Gastroesophageal sphincter (tissue), 4 donors: Measurements from ENCODE around the gene BLTP3B. TPM values are rescaled to one million over a fixed set of nuclear protein-coding genes. Genes with fewer than 3 reads are reported as not detected.

Source experiments
- ATAC-seq: fragments of 150-250 bp; one replicate; pipeline ENCODE4 v1.9.1; 2016; ENCODE audit warnings: mild to moderate bottlenecking, moderate library complexity
- H3K27ac ChIP-seq, 4 donors: fragments of 200-600 bp; sonication (generic) in 3 of 4; 1 replicate in 3 of 4; 2 replicates in 1 of 4; pipeline ENCODE4 v1.5.1; 2016 to 2019
- H3K27me3 ChIP-seq: fragments of 200-600 bp; sonication (generic); one replicate; pipeline ENCODE4 v1.5.1; 2019
- H3K36me3 ChIP-seq, 2 donors: fragments of 200-600 bp; sonication (generic); one replicate each; pipeline ENCODE4 v1.5.1; 2019; ENCODE audit warnings: control low read depth in 1 of 2
- H3K4me1 ChIP-seq, 3 donors: fragments of 200-600 bp; sonication (generic); 1 replicate in 2 of 3; 2 replicates in 1 of 3; pipeline ENCODE4 v1.5.1; 2016 to 2019; ENCODE audit warnings: control low read depth in 2 of 3
- H3K4me3 ChIP-seq, 2 donors: fragments of 200-600 bp; sonication (generic); one replicate each; pipeline ENCODE4 v1.5.1; 2019; ENCODE audit warnings: mild to moderate bottlenecking in 1 of 2, moderate library complexity in 1 of 2
- H3K9me3 ChIP-seq, 3 donors: fragments of 200-600 bp; sonication (generic); one replicate each; pipeline ENCODE4 v1.5.1; 2017 to 2019; ENCODE audit warnings: control low read depth in 2 of 3
- EP300 ChIP-seq: sonication (generic); formaldehyde crosslinking; IDR thresholded peaks from one replicate; pipeline ENCODE4 v1.6.1; 2017; ENCODE audit warnings: antibody characterized with exemption, mild to moderate bottlenecking
- POLR2A ChIP-seq, 2 donors: fragments of 450-650 bp; IDR thresholded peaks; one replicate each; pipeline ENCODE4 v1.6.1; 2017; ENCODE audit warnings: antibody characterized with exemption in 2 of 2, mild to moderate bottlenecking in 2 of 2, moderate library complexity in 1 of 2
- POLR2AphosphoS5 ChIP-seq: sonication (generic); formaldehyde crosslinking; IDR thresholded peaks from one replicate; pipeline ENCODE4 v1.6.1; 2017; ENCODE audit warnings: antibody characterized with exemption
- WGBS, 2 donors: methylation state at CpG; one replicate each; pipeline ENCODE4 v1.1.5; 2018; ENCODE audit warnings: low coverage in 1 of 2; 5-methylcytosine and 5-hydroxymethylcytosine counted together
- total RNA-seq, 4 donors: library from RNA; depleted of rRNA; stranded (reverse); fragments of >200 nt; gene quantifications; one replicate each; pipeline ENCODE4 v1.1.0, GENCODE V29; 2016
- TF ChIP-seq, protein P1 (sequence below), 4 experiments: fragments of 200-600 bp in 2 of 4; fragments of 450-650 bp in 2 of 4; sonication (generic) in 1 of 4; IDR thresholded peaks; one replicate each; pipeline ENCODE4 v1.5.1; 2017 to 2019; ENCODE audit warnings: antibody characterized with exemption in 4 of 4, mild to moderate bottlenecking in 2 of 4, moderate library complexity in 2 of 4

BLTP3B gene
- total RNA-seq, 4 donors from 2014 or later = 41.4 to 59.0 (median 45.0) TPM

DNA sequence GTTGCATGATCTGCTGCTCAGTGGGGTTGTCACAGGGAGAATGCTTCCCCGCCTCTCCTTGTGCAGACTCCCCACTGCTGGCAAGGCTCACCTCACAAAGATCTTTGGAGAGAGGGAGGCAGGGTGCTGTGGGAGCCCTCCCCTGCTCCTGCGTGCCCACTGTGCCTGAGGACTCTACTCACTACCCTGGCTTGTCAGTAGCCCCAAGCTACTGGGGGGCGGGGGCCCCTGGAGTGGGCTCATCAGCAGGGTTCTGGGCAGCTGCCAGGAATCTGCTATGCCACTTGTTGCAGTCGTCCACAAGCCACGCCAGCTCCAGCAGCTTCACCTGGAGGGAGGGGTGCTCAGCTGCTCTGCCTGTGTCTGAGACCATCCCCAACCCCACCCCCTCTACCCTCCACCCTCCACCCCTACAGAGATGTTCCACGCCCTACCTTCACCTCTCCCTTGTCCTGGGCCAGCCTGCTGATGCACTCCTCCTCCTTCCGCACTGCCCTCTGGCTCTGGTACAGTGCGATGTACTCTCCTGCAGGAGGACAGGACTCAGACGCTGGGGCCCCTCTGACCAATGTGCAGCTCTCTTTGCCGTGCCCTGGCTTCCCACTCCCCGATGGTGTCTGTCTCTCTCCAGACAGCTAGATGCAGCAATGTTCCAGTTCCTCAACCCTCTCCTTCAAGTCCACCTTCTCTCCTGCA lies 14.2 kb upstream of the BLTP3B start:
- Histone ChIP-seq H3K4me1 (no peaks in the 10 kb centered on the region), H3K27ac (no peak overlapping the region), H3K36me3 (no peaks in the 10 kb centered on the region), H3K27me3 (no peaks in the 10 kb centered on the region), H3K9me3 (no peaks in the 10 kb centered on the region), H3K4me3 (no peak overlapping the region)
- no peak for ATAC-seq
- TF ChIP-seq POLR2A (IDR thresholded peaks at IDR 0.05) (no peak), POLR2AphosphoS5 (no peak), EP300 (no peak)
- TF ChIP-seq, protein P1, sequence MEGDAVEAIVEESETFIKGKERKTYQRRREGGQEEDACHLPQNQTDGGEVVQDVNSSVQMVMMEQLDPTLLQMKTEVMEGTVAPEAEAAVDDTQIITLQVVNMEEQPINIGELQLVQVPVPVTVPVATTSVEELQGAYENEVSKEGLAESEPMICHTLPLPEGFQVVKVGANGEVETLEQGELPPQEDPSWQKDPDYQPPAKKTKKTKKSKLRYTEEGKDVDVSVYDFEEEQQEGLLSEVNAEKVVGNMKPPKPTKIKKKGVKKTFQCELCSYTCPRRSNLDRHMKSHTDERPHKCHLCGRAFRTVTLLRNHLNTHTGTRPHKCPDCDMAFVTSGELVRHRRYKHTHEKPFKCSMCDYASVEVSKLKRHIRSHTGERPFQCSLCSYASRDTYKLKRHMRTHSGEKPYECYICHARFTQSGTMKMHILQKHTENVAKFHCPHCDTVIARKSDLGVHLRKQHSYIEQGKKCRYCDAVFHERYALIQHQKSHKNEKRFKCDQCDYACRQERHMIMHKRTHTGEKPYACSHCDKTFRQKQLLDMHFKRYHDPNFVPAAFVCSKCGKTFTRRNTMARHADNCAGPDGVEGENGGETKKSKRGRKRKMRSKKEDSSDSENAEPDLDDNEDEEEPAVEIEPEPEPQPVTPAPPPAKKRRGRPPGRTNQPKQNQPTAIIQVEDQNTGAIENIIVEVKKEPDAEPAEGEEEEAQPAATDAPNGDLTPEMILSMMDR (IDR thresholded peaks at IDR 0.05) = no peak
- WGBS, 2 donors = 73 to 90% methylated on average over 3 to 5 of the region's 11 CpGs

DNA sequence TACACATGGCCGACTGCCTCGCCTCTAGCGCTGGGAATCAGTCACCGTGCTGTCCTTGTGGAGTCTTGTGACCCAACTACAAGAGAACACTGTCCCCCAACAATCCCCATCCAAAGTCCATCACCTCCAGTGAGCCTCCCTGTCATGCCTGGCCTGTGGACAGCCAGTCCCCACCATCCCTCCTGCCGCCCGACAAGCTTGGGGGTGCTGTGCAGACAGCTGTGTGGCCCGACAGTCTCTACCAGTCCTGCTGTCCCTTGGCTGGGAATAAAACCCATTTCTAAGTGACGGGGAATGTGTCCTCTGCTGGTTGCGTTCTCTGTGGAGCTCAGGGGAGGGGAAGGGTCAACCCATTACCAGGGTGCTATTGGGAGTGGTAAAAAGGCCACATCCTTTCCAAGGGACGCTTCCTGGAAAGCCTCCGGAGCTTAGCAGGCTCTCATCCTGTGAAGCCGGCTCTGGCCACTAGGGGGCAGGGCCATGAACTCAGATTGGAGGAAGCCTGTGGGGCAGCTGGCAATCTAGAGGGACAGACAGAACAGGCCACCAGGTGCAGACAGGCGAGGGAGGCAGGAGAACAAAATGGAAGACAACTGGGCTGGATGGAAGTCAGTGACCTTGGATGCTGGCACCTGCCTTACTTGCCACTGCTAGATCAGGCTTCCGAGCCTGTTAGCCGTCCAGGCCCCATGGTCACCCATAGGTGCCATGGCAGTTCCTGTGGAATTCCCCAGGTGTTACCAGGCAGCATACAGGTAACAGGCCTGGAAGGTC lies 12.0 kb upstream of the BLTP3B start:
- Histone ChIP-seq H3K9me3 (no peaks in the 10 kb centered on the region), H3K4me1 (no peaks in the 10 kb centered on the region), H3K27ac (no peak overlapping the region), H3K27me3 (no peaks in the 10 kb centered on the region), H3K36me3 (no peaks in the 10 kb centered on the region), H3K4me3 (no peak overlapping the region)
- TF ChIP-seq POLR2A (IDR thresholded peaks at IDR 0.05) = no peak
- TF ChIP-seq, protein P1 (IDR thresholded peaks at IDR 0.05) = peak in 3 of 4 experiments; percentile 60 to 79 (median 66)
- TF ChIP-seq EP300 = no peak
- no peak for TF ChIP-seq POLR2AphosphoS5
- ATAC-seq = peak; percentile 44
- WGBS, 2 donors = 63 to 100% methylated on average over 2 to 4 of the region's 15 CpGs

DNA sequence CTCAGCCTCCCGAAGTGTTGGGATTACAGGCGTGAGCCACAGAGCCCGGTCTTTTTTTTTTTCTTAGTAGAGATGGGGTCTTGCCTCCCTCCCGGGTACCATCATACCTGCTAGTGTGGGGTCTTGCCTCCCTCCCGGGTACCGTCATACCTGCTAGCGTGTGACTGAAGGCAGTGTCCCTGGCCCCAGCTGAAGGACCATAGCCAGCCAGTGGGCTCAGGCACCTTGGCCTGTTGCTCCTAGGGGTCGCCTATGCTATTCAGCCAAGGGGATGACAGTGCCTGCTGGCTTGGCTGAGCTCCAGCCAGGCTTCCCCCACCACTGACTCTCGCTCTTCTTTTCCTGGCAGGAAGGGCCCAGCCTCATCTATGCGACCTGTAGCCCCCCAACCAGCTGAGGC lies 10.5 kb upstream of the BLTP3B start:
- TF ChIP-seq POLR2A (IDR thresholded peaks at IDR 0.05) (no peak), EP300 (no peak), POLR2AphosphoS5 (no peak)
- TF ChIP-seq, protein P1 (IDR thresholded peaks at IDR 0.05) = no peak
- Histone ChIP-seq H3K27me3 (no peaks in the 10 kb centered on the region), H3K4me3 (no peak overlapping the region), H3K4me1 (no peaks in the 10 kb centered on the region), H3K27ac (no peak overlapping the region), H3K9me3 (no peaks in the 10 kb centered on the region), H3K36me3 (no peaks in the 10 kb centered on the region)
- no peak for ATAC-seq
- 93% methylated on average over 6 of the region's 10 CpGs; no CpG with 5 or more reads in 1 of the 2 donors for WGBS, 2 donors

DNA sequence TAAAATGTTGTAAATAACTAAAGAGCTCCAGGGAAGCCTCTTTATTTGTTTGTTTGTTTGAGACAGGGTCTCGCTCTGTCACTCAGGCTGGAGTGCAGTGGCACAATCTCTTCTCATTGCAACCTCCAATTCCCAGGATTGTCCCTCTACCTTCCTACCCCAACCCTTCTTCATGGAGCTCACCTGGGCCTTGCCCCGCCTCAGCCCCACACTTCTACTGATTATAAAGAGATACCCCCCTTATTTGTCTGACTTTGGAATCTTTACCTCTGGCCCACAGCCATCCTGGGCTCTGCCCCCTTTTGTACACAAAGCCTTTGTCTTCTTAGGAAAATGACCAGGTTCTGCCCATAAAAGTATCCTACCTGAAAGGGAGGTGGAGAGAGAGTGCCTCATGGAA lies 9.1 kb upstream of the BLTP3B start:
- H3K36me3 ChIP-seq = no peaks in the 10 kb centered on the region
- WGBS, 2 donors = 98 to 100% methylated on average over 1 to 2 of the region's 2 CpGs
- H3K27ac ChIP-seq = no peak overlapping the region
- H3K27me3 ChIP-seq = no peaks in the 10 kb centered on the region
- H3K4me3 ChIP-seq = no peak overlapping the region
- TF ChIP-seq POLR2AphosphoS5 (no peak), POLR2A (IDR thresholded peaks at IDR 0.05) (no peak), EP300 (no peak)
- TF ChIP-seq, protein P1 (IDR thresholded peaks at IDR 0.05) = no peak
- ATAC-seq = no peak
- H3K9me3 ChIP-seq = no peaks in the 10 kb centered on the region
- no peaks in the 10 kb centered on the region for H3K4me1 ChIP-seq
